HG03442 (cell line): ENCODE results near the gene WDFY1.
"Not testable (repeated sequence)": the region's sequence is repeated elsewhere in the genome, so short reads cannot be mapped to it uniquely, and the experiment has no call there.

ENCODE experiments used
- ATAC-seq: cut with Tn5 transposase; IDR thresholded peaks from one replicate; pipeline ENCODE4 v1.9.1; 2021; ENCODE audit warnings: mild to moderate bottlenecking, moderate library complexity; ENCODE audit not compliant: unreplicated experiment

Gene WDFY1

GRCh38 chr2:223957092-223957851 lies 12.1 kb upstream of the WDFY1 start, which contains the start of gene MRPL44:
TSS of gene MRPL44 (plus strand) at chr2:223957463. CDS start at chr2:223957473, 10 bp downstream.
- peak; percentile 78 for ATAC-seq

- ATAC-seq = peak; percentile 45
These were observed 11.2 kb upstream of the WDFY1 start for GRCh38 chr2:223956300-223956699.

GRCh38 chr2:223954401-223954800 lies 9.3 kb upstream of the WDFY1 start:
- no peak for ATAC-seq

GRCh38 chr2:223952280-223952968 lies 7.3 kb upstream of the WDFY1 start:
- ATAC-seq = peak; percentile 42

GRCh38 chr2:223950448-223951347 lies 5.6 kb upstream of the WDFY1 start:
- ATAC-seq = no peak

- ATAC-seq = no peak
These were observed 4.2 kb upstream of the WDFY1 start for GRCh38 chr2:223949241-223949840.

GRCh38 chr2:223947711-223948205 lies 2.6 kb upstream of the WDFY1 start:
- ATAC-seq = no peak

GRCh38 chr2:223945755-223946154 lies 620 bp upstream of the WDFY1 start:
- ATAC-seq = no peak

- no peak for ATAC-seq
These were observed 901 bp downstream of the WDFY1 start for GRCh38 chr2:223944166-223944702.

- ATAC-seq = no peak
These were observed 1.6 kb downstream of the WDFY1 start for GRCh38 chr2:223943561-223944008.

GRCh38 chr2:223943135-223943534 lies 2.0 kb downstream of the WDFY1 start:
- no peak for ATAC-seq

- ATAC-seq = peak; percentile 53
These were observed 3.4 kb downstream of the WDFY1 start for GRCh38 chr2:223941579-223942277.

GRCh38 chr2:223939438-223939837 lies 5.7 kb downstream of the WDFY1 start:
- ATAC-seq = not testable (repeated sequence)

GRCh38 chr2:223937535-223937934 lies 7.6 kb downstream of the WDFY1 start:
- ATAC-seq = no peak

GRCh38 chr2:223936862-223937326 lies 8.2 kb downstream of the WDFY1 start:
- peak; percentile 26 for ATAC-seq

GRCh38 chr2:223935459-223936125 lies 9.5 kb downstream of the WDFY1 start:
- ATAC-seq = no peak

- no peak for ATAC-seq
These were observed 10.3 kb downstream of the WDFY1 start for GRCh38 chr2:223934870-223935269.

- ATAC-seq = no peak
These were observed 12.0 kb downstream of the WDFY1 start for GRCh38 chr2:223932816-223933800.
